Measurements from ENCODE around the gene DIDO1. TPM values are rescaled to one million over a fixed set of nuclear protein-coding genes. Genes with fewer than 3 reads are reported as not detected.
A peak's percentile ranks its signal among the peaks of the same experiment; 100 is the strongest.

DIDO1 gene
- polyA plus RNA-seq, 2 donors, result 17.3 TPM

DNA sequence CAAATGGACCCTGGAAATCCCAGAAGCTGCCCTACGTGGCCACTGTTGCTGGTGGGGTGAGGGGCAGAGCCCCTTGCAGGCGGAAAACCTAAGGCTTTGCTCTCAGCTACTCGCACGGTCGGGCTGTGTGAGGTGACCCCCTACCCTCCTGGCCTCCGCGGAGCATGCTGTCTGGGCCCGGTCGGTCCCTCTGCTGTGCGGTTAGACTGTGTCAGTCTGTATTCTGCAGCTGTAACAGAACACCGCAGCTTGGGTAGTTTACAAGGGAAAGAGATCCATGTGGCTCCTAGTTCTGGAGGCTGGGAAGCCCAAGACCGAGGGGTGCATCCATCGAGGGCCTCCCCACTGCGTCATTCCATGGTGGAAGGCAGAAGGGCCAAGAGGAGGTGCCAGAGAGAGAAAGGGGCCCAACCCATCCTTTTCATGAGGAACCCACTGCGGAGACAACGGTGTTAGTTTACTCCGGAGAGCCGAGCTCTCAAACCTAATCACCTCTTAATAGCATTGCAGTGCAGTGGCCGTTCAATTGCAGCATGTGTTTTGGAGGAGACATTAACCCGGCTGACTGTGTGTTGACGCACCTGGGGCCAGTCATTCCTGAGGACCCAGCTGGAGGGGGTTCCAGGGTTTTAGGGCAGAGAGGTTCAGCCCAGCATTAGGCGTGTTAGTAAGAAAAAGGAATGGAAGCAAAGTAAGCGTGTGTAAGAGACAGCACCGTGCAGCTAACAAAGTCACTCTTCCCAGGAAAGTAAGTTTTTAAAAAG, 91.2 kb downstream of the DIDO1 start:
- H3K27ac ChIP-seq (ENCODE audit: low read depth in 2 of 2, low read length in 1 of 2), result no peak overlapping the region
- H3K36me3 ChIP-seq (ENCODE audit: control insufficient read depth in 2 of 2, insufficient read depth in 2 of 2, low read length in 1 of 2), result no peaks in the 10 kb centered on the region
- peaks cover 7 to 15% of the 10 kb centered on the region in 2 donors for H3K4me1 ChIP-seq (ENCODE audit: control insufficient read depth in 2 of 2, insufficient read depth in 2 of 2, low read length in 1 of 2)
- 85 to 89% methylated on average over 24 of the region's 24 CpGs for WGBS, 2 donors
- H3K4me3 ChIP-seq (ENCODE audit: low read depth in 1 of 2, low read length in 2 of 2), result no peak overlapping the region
- no peaks in the 10 kb centered on the region for H3K9me3 ChIP-seq (ENCODE audit: control insufficient read depth in 2 of 2, insufficient read depth in 1 of 2, low read depth in 1 of 2, low read length in 1 of 2)
- no peaks in the 10 kb centered on the region for H3K27me3 ChIP-seq (ENCODE audit: control insufficient read depth in 1 of 2, insufficient read depth in 2 of 2, low read length in 2 of 2)

DNA sequence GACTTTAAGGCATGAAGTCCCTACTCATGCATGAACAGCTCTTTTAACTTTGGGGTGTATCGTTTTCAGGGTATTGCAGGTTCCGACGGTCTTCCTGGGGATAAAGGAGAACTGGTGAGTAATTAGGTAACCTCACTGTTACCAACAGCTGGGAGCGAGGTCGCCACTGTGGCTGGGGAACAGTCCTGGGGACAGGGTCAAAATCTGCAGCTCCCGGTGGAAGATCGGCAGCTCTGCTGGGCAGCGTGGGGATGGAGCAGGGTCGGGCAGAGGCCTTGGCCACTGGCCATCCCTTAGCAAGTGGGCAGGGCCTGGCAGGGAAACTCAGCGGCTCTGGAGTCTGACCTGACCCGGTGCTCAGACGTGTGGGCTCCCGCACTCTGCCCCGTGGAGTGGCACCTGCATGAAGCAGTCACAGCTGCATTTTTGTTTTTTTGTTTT, 93.3 kb downstream of the DIDO1 start:
- H3K4me3 ChIP-seq (ENCODE audit: low read depth in 1 of 2, low read length in 2 of 2), result no peak overlapping the region
- no peaks in the 10 kb centered on the region for H3K9me3 ChIP-seq (ENCODE audit: control insufficient read depth in 2 of 2, insufficient read depth in 1 of 2, low read depth in 1 of 2, low read length in 1 of 2)

DNA sequence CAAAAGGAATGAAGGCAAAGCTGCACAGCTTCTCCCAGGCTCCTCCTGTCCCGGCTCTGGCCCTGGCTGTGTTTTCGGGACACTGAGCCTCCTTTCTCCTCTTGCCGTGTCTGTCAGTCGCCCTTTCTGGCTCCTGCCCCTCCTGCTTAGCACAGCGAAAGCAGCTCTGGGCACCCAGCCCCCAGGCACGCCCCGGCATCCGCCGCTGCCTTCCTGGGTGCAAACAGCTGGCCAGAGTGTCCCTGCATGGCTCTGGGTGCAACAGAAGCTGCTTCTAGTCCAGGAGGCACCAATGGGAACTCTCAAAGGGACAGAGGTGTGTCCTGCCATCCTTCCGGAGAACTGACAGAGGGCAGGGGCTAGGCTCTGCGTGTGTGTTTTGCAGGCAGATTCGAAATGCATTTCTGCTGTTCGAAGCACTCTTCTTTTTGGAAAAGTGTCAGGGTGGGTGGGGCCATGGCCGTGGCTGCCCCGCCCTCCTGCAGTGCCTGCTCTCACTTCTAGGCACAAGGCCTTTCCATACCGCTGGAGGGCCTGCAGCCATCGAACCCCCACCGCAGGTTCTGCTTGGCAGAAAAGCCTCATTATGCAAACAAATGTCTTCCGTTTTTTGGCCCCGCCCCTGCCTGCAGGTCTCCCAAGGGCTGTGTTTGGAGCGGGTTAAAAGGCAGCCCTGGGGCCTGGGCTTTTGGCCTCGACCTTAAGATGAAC, 93.9 kb downstream of the DIDO1 start:
- Histone ChIP-seq H3K9me3 (ENCODE audit: control insufficient read depth in 2 of 2, insufficient read depth in 1 of 2, low read depth in 1 of 2, low read length in 1 of 2) (no peaks in the 10 kb centered on the region), H3K36me3 (ENCODE audit: control insufficient read depth in 2 of 2, insufficient read depth in 2 of 2, low read length in 1 of 2) (no peaks in the 10 kb centered on the region), H3K27ac (ENCODE audit: low read depth in 2 of 2, low read length in 1 of 2) (peak overlapping the region in 1 of 2 donors; percentile 5), H3K4me1 (ENCODE audit: control insufficient read depth in 2 of 2, insufficient read depth in 2 of 2, low read length in 1 of 2) (peaks cover 7 to 13% of the 10 kb centered on the region in 2 donors), H3K27me3 (ENCODE audit: control insufficient read depth in 1 of 2, insufficient read depth in 2 of 2, low read length in 2 of 2) (no peaks in the 10 kb centered on the region), H3K4me3 (ENCODE audit: low read depth in 1 of 2, low read length in 2 of 2) (no peak overlapping the region)
- 15 to 25% methylated on average over 22 of the region's 22 CpGs for WGBS, 2 donors

More for the DNA sequence above, 93.3 kb downstream of the DIDO1 start:
- Histone ChIP-seq H3K27me3 (ENCODE audit: control insufficient read depth in 1 of 2, insufficient read depth in 2 of 2, low read length in 2 of 2) (no peaks in the 10 kb centered on the region), H3K4me1 (ENCODE audit: control insufficient read depth in 2 of 2, insufficient read depth in 2 of 2, low read length in 1 of 2) (peaks cover 7 to 13% of the 10 kb centered on the region in 2 donors), H3K36me3 (ENCODE audit: control insufficient read depth in 2 of 2, insufficient read depth in 2 of 2, low read length in 1 of 2) (no peaks in the 10 kb centered on the region), H3K27ac (ENCODE audit: low read depth in 2 of 2, low read length in 1 of 2) (no peak overlapping the region)
- WGBS, 2 donors, result 32 to 49% methylated on average over 14 of the region's 14 CpGs

DNA sequence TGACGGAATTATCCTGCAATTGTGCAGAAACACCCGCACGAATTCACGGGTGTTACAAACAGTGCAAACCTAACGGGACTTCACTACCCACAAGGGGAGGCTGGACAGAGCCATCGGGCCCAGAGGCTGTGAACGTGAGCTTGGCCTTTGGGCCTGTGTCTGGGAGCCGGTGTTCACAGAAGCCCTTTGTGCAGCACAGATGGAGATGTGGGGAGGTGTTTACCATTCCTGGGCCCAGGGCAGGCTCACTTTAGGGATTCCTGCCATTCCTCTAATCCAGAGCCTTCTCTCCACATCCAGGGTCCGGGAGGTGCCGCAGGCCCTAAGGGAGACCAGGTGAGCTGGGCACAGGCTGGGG, 94.5 kb downstream of the DIDO1 start:
- Histone ChIP-seq H3K4me3 (ENCODE audit: low read depth in 1 of 2, low read length in 2 of 2) (no peak overlapping the region), H3K36me3 (ENCODE audit: control insufficient read depth in 2 of 2, insufficient read depth in 2 of 2, low read length in 1 of 2) (no peaks in the 10 kb centered on the region), H3K9me3 (ENCODE audit: control insufficient read depth in 2 of 2, insufficient read depth in 1 of 2, low read depth in 1 of 2, low read length in 1 of 2) (no peaks in the 10 kb centered on the region), H3K27ac (ENCODE audit: low read depth in 2 of 2, low read length in 1 of 2) (peak overlapping the region in 1 of 2 donors; percentile 5), H3K4me1 (ENCODE audit: control insufficient read depth in 2 of 2, insufficient read depth in 2 of 2, low read length in 1 of 2) (peaks cover 7 to 13% of the 10 kb centered on the region in 2 donors), H3K27me3 (ENCODE audit: control insufficient read depth in 1 of 2, insufficient read depth in 2 of 2, low read length in 2 of 2) (no peaks in the 10 kb centered on the region)
- 48 to 57% methylated on average over 10 of the region's 10 CpGs for WGBS, 2 donors

DNA sequence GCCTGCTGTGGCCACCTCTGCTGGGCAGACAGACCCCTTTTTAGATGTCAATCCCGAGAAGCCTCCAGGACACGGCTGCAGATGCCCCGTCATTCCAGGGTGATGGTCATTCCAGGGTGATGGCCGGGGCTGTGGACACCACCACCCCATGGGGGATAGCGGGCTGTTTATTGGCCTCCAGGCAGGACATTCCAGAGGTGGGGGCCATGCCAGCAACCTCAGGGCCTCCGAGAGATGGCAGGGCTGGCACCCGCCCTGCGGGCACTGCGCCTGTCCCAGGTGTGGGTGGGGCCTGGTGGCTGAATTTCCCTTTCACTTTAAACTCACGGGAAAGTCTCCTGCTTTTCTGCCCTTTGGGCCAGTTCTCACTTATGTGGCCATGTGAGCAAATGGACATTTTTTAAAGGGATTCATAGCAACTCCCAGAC, 94.9 kb downstream of the DIDO1 start:
- Histone ChIP-seq H3K4me1 (ENCODE audit: control insufficient read depth in 2 of 2, insufficient read depth in 2 of 2, low read length in 1 of 2) (peaks cover 7 to 13% of the 10 kb centered on the region in 2 donors), H3K27me3 (ENCODE audit: control insufficient read depth in 1 of 2, insufficient read depth in 2 of 2, low read length in 2 of 2) (no peaks in the 10 kb centered on the region), H3K4me3 (ENCODE audit: low read depth in 1 of 2, low read length in 2 of 2) (no peak overlapping the region), H3K27ac (ENCODE audit: low read depth in 2 of 2, low read length in 1 of 2) (no peak overlapping the region), H3K36me3 (ENCODE audit: control insufficient read depth in 2 of 2, insufficient read depth in 2 of 2, low read length in 1 of 2) (no peaks in the 10 kb centered on the region), H3K9me3 (ENCODE audit: control insufficient read depth in 2 of 2, insufficient read depth in 1 of 2, low read depth in 1 of 2, low read length in 1 of 2) (no peaks in the 10 kb centered on the region)
- WGBS, 2 donors, result 54 to 66% methylated on average over 10 of the region's 10 CpGs

DNA sequence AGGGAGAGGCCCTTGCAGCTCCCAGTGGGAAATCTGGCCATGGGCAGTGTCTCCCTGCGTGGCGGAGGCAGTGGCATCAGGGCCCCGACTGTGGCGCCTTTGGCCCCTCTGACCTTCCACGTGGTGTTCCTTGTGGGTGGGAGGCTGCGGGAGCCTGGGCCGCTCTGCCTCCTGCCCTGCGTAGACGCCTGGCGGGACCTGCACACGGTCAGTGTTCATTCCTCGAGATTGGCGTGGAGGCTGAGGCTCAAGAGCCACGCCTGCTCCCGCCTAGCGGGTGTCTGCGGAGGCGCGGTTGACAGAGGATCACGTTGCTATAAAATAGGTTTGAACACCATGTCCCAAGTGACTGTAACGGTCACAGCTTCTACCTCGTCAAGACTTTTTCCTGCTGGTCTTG, 95.5 kb downstream of the DIDO1 start:
- Histone ChIP-seq H3K4me1 (ENCODE audit: control insufficient read depth in 2 of 2, insufficient read depth in 2 of 2, low read length in 1 of 2) (peaks cover 7 to 14% of the 10 kb centered on the region in 2 donors), H3K4me3 (ENCODE audit: low read depth in 1 of 2, low read length in 2 of 2) (no peak overlapping the region), H3K36me3 (ENCODE audit: control insufficient read depth in 2 of 2, insufficient read depth in 2 of 2, low read length in 1 of 2) (no peaks in the 10 kb centered on the region), H3K27me3 (ENCODE audit: control insufficient read depth in 1 of 2, insufficient read depth in 2 of 2, low read length in 2 of 2) (no peaks in the 10 kb centered on the region), H3K9me3 (ENCODE audit: control insufficient read depth in 2 of 2, insufficient read depth in 1 of 2, low read depth in 1 of 2, low read length in 1 of 2) (no peaks in the 10 kb centered on the region), H3K27ac (ENCODE audit: low read depth in 2 of 2, low read length in 1 of 2) (no peak overlapping the region)
- WGBS, 2 donors, result 79 to 83% methylated on average over 22 of the region's 22 CpGs

GRCh38 chr20:62830251-62830650, 96.1 kb downstream of the DIDO1 start:
- Histone ChIP-seq H3K4me1 (ENCODE audit: control insufficient read depth in 2 of 2, insufficient read depth in 2 of 2, low read length in 1 of 2) (peaks cover 7 to 16% of the 10 kb centered on the region in 2 donors), H3K4me3 (ENCODE audit: low read depth in 1 of 2, low read length in 2 of 2) (no peak overlapping the region), H3K9me3 (ENCODE audit: control insufficient read depth in 2 of 2, insufficient read depth in 1 of 2, low read depth in 1 of 2, low read length in 1 of 2) (no peaks in the 10 kb centered on the region), H3K36me3 (ENCODE audit: control insufficient read depth in 2 of 2, insufficient read depth in 2 of 2, low read length in 1 of 2) (no peaks in the 10 kb centered on the region), H3K27ac (ENCODE audit: low read depth in 2 of 2, low read length in 1 of 2) (no peak overlapping the region), H3K27me3 (ENCODE audit: control insufficient read depth in 1 of 2, insufficient read depth in 2 of 2, low read length in 2 of 2) (no peaks in the 10 kb centered on the region)
- 87 to 90% methylated on average over 9 to 14 of the region's 14 CpGs for WGBS, 2 donors

- no peaks in the 10 kb centered on the region for H3K9me3 ChIP-seq (ENCODE audit: control insufficient read depth in 2 of 2, insufficient read depth in 1 of 2, low read depth in 1 of 2, low read length in 1 of 2)
- WGBS, 2 donors, result 90 to 92% methylated on average over 31 to 32 of the region's 32 CpGs
These were observed 96.8 kb downstream of the DIDO1 start for GRCh38 chr20:62829231-62830230.

More at GRCh38 chr20:62829231-62830230, 96.8 kb downstream of the DIDO1 start:
- Histone ChIP-seq H3K4me3 (ENCODE audit: low read depth in 1 of 2, low read length in 2 of 2) (no peak overlapping the region), H3K27ac (ENCODE audit: low read depth in 2 of 2, low read length in 1 of 2) (no peak overlapping the region), H3K36me3 (ENCODE audit: control insufficient read depth in 2 of 2, insufficient read depth in 2 of 2, low read length in 1 of 2) (no peaks in the 10 kb centered on the region), H3K4me1 (ENCODE audit: control insufficient read depth in 2 of 2, insufficient read depth in 2 of 2, low read length in 1 of 2) (peaks cover 7 to 20% of the 10 kb centered on the region in 2 donors), H3K27me3 (ENCODE audit: control insufficient read depth in 1 of 2, insufficient read depth in 2 of 2, low read length in 2 of 2) (no peaks in the 10 kb centered on the region)

Measured in esophagus (tissue), 2 donors.